GM23338 (cell line): ENCODE measurements around the gene PALLD.

Source experiments
- CREB1 ChIP-seq: fragments of 250-450 bp; sonication (Bioruptor Pico); IDR thresholded peaks from 2 replicates; pipeline ENCODE4 v1.5.0; 2020; ENCODE audit warnings: low read depth, mild to moderate bottlenecking, moderate library complexity
- POLR2AphosphoS5 ChIP-seq: IDR thresholded peaks from 2 replicates; pipeline ENCODE4 v1.6.1; 2016; ENCODE audit warnings: antibody characterized with exemption, low read depth
- TF ChIP-seq, protein P1 (sequence below), 2 experiments: fragments of 200-600 bp in 1 of 2; sonication (generic) in 1 of 2; conservative IDR thresholded peaks; 2 replicates each; pipeline versions ENCODE4 v1.5.1 to v1.6.1; 2016 to 2017; ENCODE audit warnings: antibody characterized with exemption in 2 of 2, low read depth in 2 of 2, mild to moderate bottlenecking in 2 of 2, moderate library complexity in 1 of 2

DNA sequence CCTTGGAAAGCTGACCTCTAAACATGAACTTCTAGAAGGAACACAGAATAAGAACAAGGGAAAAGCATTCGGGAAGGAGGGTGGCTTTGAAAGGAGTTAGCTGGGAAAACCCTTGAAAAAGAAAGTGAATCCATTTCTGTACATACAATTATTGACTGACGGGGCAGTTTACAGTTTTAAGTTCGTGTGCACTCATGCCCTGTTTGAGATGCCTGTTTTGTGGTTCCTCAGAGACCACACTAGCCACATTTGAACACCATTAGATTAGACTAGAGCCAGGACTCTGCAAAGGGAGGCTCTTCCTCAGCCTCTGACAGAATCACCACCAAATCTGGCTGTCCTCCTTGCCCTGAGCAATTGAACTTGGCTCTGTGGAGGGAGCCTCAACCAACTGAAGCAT is 158.3 kb downstream of the PALLD start:
- TF ChIP-seq, protein P1, sequence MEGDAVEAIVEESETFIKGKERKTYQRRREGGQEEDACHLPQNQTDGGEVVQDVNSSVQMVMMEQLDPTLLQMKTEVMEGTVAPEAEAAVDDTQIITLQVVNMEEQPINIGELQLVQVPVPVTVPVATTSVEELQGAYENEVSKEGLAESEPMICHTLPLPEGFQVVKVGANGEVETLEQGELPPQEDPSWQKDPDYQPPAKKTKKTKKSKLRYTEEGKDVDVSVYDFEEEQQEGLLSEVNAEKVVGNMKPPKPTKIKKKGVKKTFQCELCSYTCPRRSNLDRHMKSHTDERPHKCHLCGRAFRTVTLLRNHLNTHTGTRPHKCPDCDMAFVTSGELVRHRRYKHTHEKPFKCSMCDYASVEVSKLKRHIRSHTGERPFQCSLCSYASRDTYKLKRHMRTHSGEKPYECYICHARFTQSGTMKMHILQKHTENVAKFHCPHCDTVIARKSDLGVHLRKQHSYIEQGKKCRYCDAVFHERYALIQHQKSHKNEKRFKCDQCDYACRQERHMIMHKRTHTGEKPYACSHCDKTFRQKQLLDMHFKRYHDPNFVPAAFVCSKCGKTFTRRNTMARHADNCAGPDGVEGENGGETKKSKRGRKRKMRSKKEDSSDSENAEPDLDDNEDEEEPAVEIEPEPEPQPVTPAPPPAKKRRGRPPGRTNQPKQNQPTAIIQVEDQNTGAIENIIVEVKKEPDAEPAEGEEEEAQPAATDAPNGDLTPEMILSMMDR (conservative IDR thresholded peaks at IDR 0.05; ENCODE audit: low read depth in 2 of 2): no peak
- TF ChIP-seq POLR2AphosphoS5 (no peak), CREB1 (CRISPR knock-in tag) (no peak)
